Fibroblast of lung (primary cell): ENCODE results near the gene JAG2.

Source experiments
- CTCF ChIP-seq, 2 donors: IDR thresholded peaks in 1 of 2; conservative IDR thresholded peaks in 1 of 2; 1 replicate in 1 of 2; 2 replicates in 1 of 2; pipeline ENCODE4 v1.5.1; 2011 to 2012; ENCODE audit warnings: low read length in 2 of 2, control low read depth in 1 of 2, inconsistent platforms in 1 of 2, low read depth in 1 of 2, mild to moderate bottlenecking in 1 of 2
- EZH2 ChIP-seq: IDR thresholded peaks from 2 replicates; pipeline ENCODE4 v1.5.1; 2012; ENCODE audit warnings: low read length, control low read depth, mild to moderate bottlenecking; ENCODE audit errors: missing control alignments

- no peak for TF ChIP-seq CTCF (conservative IDR thresholded peaks at IDR 0.05 in 1 of 2, IDR thresholded peaks at IDR 0.05 in 1 of 2; ENCODE audit: low read depth in 1 of 2, low read length in 2 of 2)
- no peak for TF ChIP-seq EZH2
These were observed 44.4 kb downstream of the JAG2 start for GRCh38 chr14:105123981-105124765.
